ENCODE results near the gene DNM3.
"Not testable (repeated sequence)": the region's sequence is repeated elsewhere in the genome, so short reads cannot be mapped to it uniquely, and the experiment has no call there.

The DNM3 gene

GRCh38 chr1:172360985-172361384 lies 519.7 kb downstream of the DNM3 start:
- no peak for DNase-seq (ENCODE audit: low spot score)

GRCh38 chr1:172363852-172364251 lies 522.6 kb downstream of the DNM3 start:
- no peak for DNase-seq (ENCODE audit: low spot score)

GRCh38 chr1:172371646-172372045 lies 530.3 kb downstream of the DNM3 start:
- not testable (repeated sequence) for DNase-seq (ENCODE audit: low spot score)

GRCh38 chr1:172373864-172374263 lies 532.6 kb downstream of the DNM3 start:
- no peak for DNase-seq (ENCODE audit: low spot score)

- no peak for DNase-seq (ENCODE audit: low spot score)
Measured at GRCh38 chr1:172375211-172375631, 533.9 kb downstream of the DNM3 start.

GRCh38 chr1:172376431-172376830 lies 535.1 kb downstream of the DNM3 start:
- no peak for DNase-seq (ENCODE audit: low spot score)

- DNase-seq (ENCODE audit: low spot score) = no peak
Measured at GRCh38 chr1:172377565-172377964, 536.3 kb downstream of the DNM3 start.

GRCh38 chr1:172378109-172378760 lies 536.9 kb downstream of the DNM3 start:
- DNase-seq (ENCODE audit: low spot score) = no peak

GRCh38 chr1:172380441-172381244 lies 539.3 kb downstream of the DNM3 start:
- DNase-seq (ENCODE audit: low spot score) = peak; percentile 69

GRCh38 chr1:172381946-172382345 lies 540.6 kb downstream of the DNM3 start:
- no peak for DNase-seq (ENCODE audit: low spot score)

- DNase-seq (ENCODE audit: low spot score) = no peak
Measured at GRCh38 chr1:172382406-172382805, 541.1 kb downstream of the DNM3 start.

- DNase-seq (ENCODE audit: low spot score) = no peak
Measured at GRCh38 chr1:172382990-172383389, 541.7 kb downstream of the DNM3 start.

- no peak for DNase-seq (ENCODE audit: low spot score)
Measured at GRCh38 chr1:172383536-172383935, 542.2 kb downstream of the DNM3 start.

GRCh38 chr1:172384656-172385055 lies 543.4 kb downstream of the DNM3 start:
- DNase-seq (ENCODE audit: low spot score) = no peak

- no peak for DNase-seq (ENCODE audit: low spot score)
Measured at GRCh38 chr1:172386046-172386445, 544.7 kb downstream of the DNM3 start.

- no peak for DNase-seq (ENCODE audit: low spot score)
Measured at GRCh38 chr1:172388490-172388889, 547.2 kb downstream of the DNM3 start.

GRCh38 chr1:172390301-172390682 lies 549.0 kb downstream of the DNM3 start:
- no peak for DNase-seq (ENCODE audit: low spot score)

- DNase-seq (ENCODE audit: low spot score) = no peak
Measured at GRCh38 chr1:172390683-172391551, 549.6 kb downstream of the DNM3 start.

- no peak for DNase-seq (ENCODE audit: low spot score)
Measured at GRCh38 chr1:172391976-172392375, 550.7 kb downstream of the DNM3 start.

- DNase-seq (ENCODE audit: low spot score) = no peak
Measured at GRCh38 chr1:172393354-172393753, 552.1 kb downstream of the DNM3 start.

- peak; percentile 84 for DNase-seq (ENCODE audit: low spot score)
Measured at GRCh38 chr1:172394141-172394751, 552.9 kb downstream of the DNM3 start.

GRCh38 chr1:172394811-172395210 lies 553.5 kb downstream of the DNM3 start:
- DNase-seq (ENCODE audit: low spot score) = peak; percentile 51

Measured in CD4-positive, alpha-beta T cell treated with Interleukin-2 at 100 ng/mL for 4 hours (primary cell).